A172 (cell line): ENCODE measurements around the gene NRSN2. TPM values are rescaled to one million over a fixed set of nuclear protein-coding genes. Genes with fewer than 3 reads are reported as not detected.
"Not testable (repeated sequence)": the region's sequence is repeated elsewhere in the genome, so short reads cannot be mapped to it uniquely, and the experiment has no call there.

Experiments used
- DNase-seq: peaks from one replicate; pipeline ENCODE4 v3.0.0-alpha.2; 2015; ENCODE audit warnings: low spot score
- total RNA-seq: library from RNA; depleted of rRNA; stranded (reverse); fragments of >200 nt; shearing (Covaris generic); gene quantifications from 2 replicates; pipeline ENCODE4 v1.2.3, GENCODE V29; 2014

The NRSN2 gene
- total RNA-seq, 1 experiment from 2014 or later: 28.5 TPM

GRCh38 chr20:325045-325888, 21.6 kb upstream of the NRSN2 start, which contains the start of gene SOX12:
SOX12 (plus strand) TSS chr20:325552; CDS start chr20:325925, 373 bp downstream.
- peak; percentile 81 for DNase-seq

DNA sequence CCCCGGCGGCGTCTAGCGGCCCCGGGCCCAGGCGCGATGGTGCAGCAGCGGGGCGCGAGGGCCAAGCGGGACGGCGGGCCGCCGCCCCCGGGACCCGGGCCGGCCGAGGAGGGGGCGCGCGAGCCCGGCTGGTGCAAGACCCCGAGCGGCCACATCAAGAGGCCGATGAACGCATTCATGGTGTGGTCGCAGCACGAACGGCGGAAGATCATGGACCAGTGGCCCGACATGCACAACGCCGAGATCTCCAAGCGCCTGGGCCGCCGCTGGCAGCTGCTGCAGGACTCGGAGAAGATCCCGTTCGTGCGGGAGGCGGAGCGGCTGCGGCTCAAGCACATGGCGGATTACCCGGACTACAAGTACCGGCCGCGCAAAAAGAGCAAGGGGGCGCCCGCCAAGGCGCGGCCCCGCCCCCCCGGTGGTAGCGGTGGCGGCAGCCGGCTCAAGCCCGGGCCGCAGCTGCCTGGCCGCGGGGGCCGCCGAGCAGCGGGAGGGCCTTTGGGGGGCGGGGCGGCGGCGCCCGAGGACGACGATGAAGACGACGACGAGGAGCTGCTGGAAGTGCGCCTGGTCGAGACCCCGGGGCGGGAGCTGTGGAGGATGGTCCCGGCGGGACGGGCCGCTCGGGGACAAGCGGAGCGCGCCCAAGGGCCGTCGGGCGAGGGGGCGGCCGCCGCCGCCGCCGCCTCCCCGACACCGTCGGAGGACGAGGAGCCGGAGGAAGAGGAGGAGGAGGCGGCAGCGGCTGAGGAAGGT, 20.8 kb upstream of the NRSN2 start:
- peak; percentile 32 for DNase-seq

DNA sequence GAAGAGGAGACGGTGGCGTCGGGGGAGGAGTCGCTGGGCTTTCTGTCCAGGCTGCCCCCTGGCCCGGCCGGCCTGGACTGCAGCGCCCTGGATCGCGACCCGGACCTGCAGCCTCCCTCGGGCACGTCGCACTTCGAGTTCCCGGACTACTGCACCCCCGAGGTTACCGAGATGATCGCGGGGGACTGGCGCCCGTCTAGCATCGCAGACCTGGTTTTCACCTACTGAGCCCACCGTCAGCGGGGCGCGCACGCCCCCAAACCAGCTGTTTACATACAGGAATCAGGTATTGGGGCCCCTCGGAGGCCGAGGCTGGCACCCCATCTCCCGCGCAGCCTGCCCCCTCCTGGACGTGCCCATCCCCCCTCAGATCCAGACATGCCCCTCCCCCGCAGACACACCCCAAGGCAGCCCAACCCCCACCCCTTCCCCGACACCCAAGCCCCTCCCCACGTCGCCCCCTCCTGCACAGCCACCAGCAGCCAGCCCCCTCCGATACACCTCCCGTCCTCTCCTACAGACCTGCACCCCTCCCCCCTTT, 20.2 kb upstream of the NRSN2 start:
- peak; percentile 27 for DNase-seq

- DNase-seq: peak; percentile 79
Observed at GRCh38 chr20:327186-328026, 19.5 kb upstream of the NRSN2 start.

DNA sequence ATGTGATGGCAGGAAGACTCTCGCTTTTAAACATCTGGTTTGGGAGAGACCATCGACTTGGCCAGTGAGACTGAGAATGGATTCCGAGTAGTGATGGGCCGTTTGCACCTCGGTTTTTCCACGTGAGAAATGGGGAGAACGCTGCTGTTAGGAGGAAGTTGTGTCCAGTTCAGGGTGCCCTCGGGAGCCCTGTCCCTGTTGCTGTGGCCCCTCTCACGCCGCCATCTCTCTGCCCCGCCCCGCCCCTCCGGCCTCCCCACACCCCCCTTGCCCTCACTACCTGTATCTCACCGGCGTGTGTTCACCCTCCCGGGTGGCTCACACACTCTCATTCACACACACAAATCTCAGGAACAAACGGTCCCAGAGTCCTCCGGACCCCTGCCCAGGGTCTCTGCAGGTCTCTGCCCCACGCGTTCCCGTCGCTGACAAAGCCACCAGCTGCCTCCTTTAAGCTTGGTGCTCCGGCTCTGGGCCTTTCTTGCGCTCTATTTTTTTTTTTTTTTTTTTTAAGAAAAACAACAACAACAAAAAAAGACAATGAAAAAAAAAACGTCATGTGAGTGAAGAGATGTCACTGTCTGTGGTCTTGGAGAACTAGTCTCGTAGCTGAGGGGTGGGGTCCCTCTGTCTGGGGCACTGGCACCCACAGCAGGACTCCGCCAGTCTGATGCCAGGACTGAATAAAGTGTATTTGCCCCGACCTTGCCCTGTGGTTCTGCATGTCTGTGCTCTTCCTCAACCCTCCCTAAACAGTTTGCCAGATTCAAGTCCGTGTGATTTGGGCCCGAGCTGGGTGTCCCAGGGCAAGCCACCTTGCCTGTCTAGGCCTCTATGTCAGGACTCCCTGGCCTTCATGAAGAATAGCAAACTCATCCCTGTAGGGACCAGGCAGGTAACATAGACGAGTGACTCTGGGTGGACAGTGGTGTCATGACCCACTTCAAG, 18.6 kb upstream of the NRSN2 start:
- DNase-seq: no peak

- no peak for DNase-seq
Observed at GRCh38 chr20:328975-329695, 17.8 kb upstream of the NRSN2 start.

DNA sequence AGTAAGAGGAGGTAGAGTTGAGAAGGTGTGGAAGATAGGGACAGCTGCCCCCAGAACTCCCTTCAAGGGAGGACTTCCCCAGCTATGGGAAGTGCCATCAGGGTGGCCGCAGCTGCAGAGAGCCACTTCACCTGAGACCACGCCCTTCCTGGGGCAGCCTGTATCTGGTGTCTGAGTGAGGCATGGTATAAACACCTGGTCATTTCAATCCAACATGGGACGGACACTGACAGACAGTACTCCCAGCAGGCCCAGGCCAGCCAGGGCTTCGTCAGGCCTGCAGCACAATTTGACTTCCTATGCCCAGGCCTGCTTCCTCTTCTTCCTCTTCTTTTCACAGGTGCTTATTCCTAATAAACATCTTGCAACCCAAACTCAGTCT, 17.1 kb upstream of the NRSN2 start:
- no peak for DNase-seq

DNA sequence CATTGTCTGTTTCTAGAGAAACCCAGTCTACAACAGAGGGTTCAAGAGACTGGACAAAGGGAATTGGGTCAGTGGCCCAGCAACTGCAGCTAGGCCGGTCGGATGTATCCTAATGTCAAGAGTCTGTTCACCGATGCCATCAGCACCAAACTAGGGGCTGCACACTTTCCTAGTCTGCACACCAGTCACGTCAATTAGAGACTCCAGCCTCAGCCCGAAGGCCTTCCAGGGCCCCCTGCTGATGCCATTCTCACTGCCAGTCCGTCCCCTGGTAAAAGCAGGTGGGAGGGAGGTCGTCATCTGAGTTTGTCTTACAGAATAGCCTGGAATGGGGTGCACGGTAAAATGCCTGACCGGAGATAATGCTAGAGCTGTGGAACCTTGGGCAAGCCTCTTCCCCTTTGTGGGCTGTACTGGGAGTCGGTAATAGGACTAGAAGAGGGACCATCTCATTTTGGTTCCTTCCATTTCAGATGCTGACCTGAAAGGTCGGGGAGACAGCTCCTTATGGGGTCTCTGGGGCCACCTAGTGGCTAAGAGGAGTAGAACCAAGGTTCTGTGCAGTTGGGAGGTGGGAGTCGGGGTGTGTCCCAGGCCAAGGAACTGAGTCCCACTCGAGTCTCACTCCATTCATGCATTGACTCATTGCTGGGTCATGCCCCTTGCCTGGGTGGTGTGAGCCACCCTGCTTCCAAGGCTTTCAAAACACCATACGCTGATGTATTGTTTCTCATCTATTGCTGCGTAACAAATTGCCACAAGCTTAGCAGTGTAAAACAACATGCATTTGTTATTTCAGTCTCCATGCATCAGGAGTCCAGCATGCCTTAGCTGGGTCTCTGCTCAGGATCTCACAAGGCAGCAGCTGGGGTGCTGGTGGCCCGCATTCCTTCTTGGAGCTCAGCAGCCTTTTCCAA, 16.4 kb upstream of the NRSN2 start:
- DNase-seq: peak; percentile 54

DNA sequence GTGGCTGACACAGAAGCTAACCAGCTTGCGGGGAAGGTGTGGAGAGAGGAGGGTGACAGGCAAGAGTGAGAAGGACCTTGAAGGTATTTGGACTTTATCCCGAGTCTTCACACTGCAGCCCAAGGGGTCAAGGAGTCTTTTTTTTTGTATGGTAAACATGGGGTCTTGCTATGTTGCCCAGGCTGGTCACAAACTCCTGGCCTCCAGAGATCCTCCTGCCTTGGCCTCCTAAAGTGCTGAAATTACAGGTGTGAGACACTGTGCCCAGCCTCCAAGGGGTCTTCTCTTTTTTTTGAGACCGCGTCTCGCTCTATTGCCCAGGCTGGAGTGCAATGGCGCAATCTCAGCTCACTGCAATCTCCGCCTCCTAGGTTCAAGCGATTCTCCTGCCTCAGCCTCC, 12.3 kb upstream of the NRSN2 start:
- no peak for DNase-seq

- not testable (repeated sequence) for DNase-seq
Observed at GRCh38 chr20:336040-336439, 10.9 kb upstream of the NRSN2 start.

- peak; percentile 95 for DNase-seq
Observed at GRCh38 chr20:341682-342081, 5.2 kb upstream of the NRSN2 start.

DNA sequence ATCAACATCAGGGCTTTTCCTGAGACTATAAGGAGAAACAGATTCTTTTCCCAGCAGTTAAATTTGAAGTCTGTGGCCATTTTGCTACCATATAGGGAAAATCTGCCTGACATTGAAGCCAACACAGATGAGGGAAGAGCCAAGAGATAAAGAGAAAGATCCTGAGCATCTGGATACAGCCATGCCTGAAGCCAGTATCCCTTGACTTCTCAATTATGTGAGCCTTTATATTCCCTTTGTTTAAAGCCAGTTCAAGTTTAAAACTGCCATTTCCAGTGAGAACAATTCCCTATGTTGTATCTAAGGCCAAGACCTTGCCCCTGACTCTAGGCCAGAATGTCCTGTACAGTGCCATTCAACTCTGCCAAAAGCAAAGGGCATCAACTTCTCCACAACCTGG, 3.8 kb upstream of the NRSN2 start:
- DNase-seq: no peak

DNA sequence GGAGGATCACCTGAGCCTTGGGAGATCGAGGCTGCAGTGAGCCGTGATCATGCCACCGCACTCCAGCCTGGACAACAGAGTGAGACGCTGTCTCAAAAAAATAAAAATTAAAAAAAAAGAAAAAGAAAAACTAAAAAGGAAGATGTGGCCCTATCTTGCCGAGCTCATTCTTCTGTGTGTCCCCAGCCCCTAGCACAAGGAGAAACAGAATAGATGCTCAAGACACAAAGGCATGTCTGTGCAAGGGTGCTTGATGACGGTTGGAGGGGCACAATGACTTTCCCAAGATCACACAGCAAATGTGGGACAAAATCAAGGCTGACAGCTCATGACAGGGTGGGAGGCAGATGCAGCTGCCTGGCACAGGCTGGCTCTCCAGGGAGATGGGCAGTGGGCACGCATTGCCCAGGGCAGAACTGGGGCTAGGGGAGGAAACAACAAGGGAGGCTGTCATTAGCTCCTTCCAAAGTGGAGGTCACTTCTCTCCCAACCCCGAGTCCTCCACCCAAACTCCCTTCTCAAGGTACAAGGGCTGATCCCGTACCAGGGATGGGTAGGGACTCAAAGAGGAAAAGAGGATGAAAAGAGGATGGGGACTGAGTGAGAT, 775 bp upstream of the NRSN2 start:
- DNase-seq: no peak

DNA sequence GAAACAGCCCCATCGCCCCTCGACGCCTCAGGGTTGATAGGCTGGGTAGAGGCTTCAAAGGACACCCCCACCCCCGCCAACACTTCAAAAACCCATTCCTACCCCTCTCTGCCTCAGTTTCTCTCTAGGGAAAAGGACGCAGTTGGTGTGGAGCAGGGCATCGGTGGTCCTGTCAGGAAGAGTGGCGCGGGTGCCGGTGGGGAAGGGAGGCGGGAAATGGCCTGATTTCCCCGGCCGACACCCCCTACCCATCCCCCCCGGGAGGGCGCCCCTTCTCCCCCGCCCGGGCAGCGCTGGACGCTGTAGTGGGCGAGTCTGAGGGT, 367 bp downstream of the NRSN2 start:
- DNase-seq: no peak

GRCh38 chr20:347640-348484, 951 bp downstream of the NRSN2 start:
- DNase-seq: peak; percentile 93

- DNase-seq: no peak
Observed at GRCh38 chr20:348972-349841, 2.3 kb downstream of the NRSN2 start.

GRCh38 chr20:353166-353565, 6.3 kb downstream of the NRSN2 start:
- DNase-seq: no peak
